Astrocyte of the cerebellum (primary cell): Measurements from ENCODE around the gene NXF2B.
"Not testable (repeated sequence)": the region's sequence is repeated elsewhere in the genome, so short reads cannot be mapped to it uniquely, and the experiment has no call there.

Experiments
- DNase-seq: peaks from one replicate; pipeline ENCODE4 v3.0.0-alpha.2; 2011; ENCODE audit warnings: low read depth
- H3K4me3 ChIP-seq: 2 replicates; pipeline ENCODE4 v1.5.1; 2011; ENCODE audit warnings: mild to moderate bottlenecking, low read depth, low read length, moderate library complexity
- in situ Hi-C: cut with HindIII; loops from 2 replicates; pipeline ENCODE4 v1.10.0; 2017; ENCODE audit warnings: low sequenced_read_pairs
- TF ChIP-seq, protein P1 (sequence below): IDR thresholded peaks from 2 replicates; pipeline ENCODE4 v1.5.1; 2012; ENCODE audit warnings: low read length, low read depth, moderate library complexity, mild to moderate bottlenecking; ENCODE audit errors: missing control alignments

The NXF2B gene

DNA sequence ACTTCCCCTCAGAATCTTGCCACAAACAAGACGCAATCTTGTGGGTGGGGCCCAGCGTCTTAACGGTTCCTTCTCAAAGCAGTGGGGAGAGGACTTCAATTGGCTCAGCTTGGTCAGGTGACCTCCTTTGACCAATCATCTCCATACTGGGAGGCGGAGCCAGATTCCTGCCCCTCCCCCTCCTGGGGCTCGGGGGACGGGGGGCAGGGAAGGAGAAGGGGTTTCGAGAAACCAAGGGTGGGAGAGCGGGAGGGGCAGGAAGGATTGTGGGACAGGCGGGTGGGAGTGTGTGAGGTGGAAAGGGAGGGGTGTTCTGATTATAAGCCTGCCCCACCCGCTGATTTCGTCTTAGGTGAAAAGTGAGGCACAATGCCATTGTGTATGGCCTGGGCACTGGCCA is at the start of gene NXF2B:
NXF2B (minus strand) TSS at position 101 of the 400 bp plus-strand sequence. CDS start 59,972 bp downstream, outside the sequence.
- in situ Hi-C loops, DNase-seq, H3K4me3 ChIP-seq: not testable (repeated sequence)

GRCh38 chrX:102478765-102479164 is 39.0 kb upstream of the NXF2B start:
- in situ Hi-C loops, DNase-seq, H3K4me3 ChIP-seq: not testable (repeated sequence)

DNA sequence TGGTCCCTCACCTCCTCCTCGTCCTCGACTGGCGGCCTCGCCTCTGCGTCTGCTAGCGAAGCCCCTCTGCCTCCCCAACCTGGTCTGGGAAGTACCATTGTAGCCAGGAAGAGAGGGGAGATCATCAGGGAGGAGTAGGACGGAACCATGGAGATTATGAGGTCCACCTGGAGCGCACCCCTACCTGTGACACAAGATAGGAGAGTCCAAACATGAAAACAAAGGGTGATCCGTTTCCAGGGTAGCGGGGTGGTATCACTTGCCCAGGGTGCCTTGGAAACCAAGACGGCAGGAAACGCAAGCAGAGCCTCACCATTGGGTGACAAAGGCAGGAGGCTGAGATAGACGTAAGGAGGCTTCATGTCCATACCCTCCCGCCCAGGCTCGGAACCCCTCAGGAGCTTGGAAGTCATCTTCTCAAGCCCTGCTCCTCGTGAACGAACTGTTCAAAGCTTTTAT is 32.0 kb upstream of the NXF2B start, which contains the start of gene TCP11X2:
TCP11X2 (minus strand) TSS at position 51 of the 459 bp plus-strand sequence.
- in situ Hi-C loops, H3K4me3 ChIP-seq, DNase-seq: not testable (repeated sequence)

DNA sequence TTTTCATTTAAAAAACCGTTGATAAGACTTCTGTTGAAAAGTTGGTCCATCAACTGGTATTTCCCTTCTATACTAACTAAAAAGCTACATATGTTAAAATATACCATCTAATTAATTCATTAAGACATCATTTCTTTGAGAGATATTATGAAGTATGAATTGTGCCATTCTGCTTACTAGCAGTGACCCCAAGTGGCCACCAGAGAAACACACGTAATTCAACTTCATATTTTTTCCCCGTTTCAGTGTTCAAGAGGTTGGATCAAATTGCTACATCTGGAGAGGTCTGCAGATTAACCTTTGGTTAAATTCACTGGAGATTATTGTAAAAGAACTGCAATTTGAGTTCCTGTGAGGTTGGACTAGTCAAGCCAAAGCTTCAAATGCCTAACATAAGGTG is 30.4 kb upstream of the NXF2B start:
- in situ Hi-C loops, H3K4me3 ChIP-seq, DNase-seq: not testable (repeated sequence)

GRCh38 chrX:102458615-102459014 is 18.8 kb upstream of the NXF2B start:
- DNase-seq, H3K4me3 ChIP-seq, in situ Hi-C loops: not testable (repeated sequence)

- DNase-seq, in situ Hi-C loops, H3K4me3 ChIP-seq: not testable (repeated sequence)
Observed at GRCh38 chrX:102414493-102414892, 25.3 kb downstream of the NXF2B start.

GRCh38 chrX:102345916-102346315 is 93.9 kb downstream of the NXF2B start:
- in situ Hi-C loops, result no loop called here
- peak; percentile 13 for DNase-seq
- H3K4me3 ChIP-seq, result no peak overlapping the region
- TF ChIP-seq, protein P1, sequence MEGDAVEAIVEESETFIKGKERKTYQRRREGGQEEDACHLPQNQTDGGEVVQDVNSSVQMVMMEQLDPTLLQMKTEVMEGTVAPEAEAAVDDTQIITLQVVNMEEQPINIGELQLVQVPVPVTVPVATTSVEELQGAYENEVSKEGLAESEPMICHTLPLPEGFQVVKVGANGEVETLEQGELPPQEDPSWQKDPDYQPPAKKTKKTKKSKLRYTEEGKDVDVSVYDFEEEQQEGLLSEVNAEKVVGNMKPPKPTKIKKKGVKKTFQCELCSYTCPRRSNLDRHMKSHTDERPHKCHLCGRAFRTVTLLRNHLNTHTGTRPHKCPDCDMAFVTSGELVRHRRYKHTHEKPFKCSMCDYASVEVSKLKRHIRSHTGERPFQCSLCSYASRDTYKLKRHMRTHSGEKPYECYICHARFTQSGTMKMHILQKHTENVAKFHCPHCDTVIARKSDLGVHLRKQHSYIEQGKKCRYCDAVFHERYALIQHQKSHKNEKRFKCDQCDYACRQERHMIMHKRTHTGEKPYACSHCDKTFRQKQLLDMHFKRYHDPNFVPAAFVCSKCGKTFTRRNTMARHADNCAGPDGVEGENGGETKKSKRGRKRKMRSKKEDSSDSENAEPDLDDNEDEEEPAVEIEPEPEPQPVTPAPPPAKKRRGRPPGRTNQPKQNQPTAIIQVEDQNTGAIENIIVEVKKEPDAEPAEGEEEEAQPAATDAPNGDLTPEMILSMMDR, result peak; percentile 80

GRCh38 chrX:102341867-102342266 is 97.9 kb downstream of the NXF2B start:
- TF ChIP-seq, protein P1, result peak; percentile 21
- no peak for DNase-seq
- in situ Hi-C loops, result no loop called here
- H3K4me3 ChIP-seq, result no peak overlapping the region

- TF ChIP-seq, protein P1, result no peak
- no peak for DNase-seq
- in situ Hi-C loops, result no loop called here
- no peak overlapping the region for H3K4me3 ChIP-seq
Observed at GRCh38 chrX:102339312-102340298, 100.2 kb downstream of the NXF2B start.
